Measurements from ENCODE around the gene TRIM49D2.
"Not testable (repeated sequence)": the region's sequence is repeated elsewhere in the genome, so short reads cannot be mapped to it uniquely, and the experiment has no call there.

DNA sequence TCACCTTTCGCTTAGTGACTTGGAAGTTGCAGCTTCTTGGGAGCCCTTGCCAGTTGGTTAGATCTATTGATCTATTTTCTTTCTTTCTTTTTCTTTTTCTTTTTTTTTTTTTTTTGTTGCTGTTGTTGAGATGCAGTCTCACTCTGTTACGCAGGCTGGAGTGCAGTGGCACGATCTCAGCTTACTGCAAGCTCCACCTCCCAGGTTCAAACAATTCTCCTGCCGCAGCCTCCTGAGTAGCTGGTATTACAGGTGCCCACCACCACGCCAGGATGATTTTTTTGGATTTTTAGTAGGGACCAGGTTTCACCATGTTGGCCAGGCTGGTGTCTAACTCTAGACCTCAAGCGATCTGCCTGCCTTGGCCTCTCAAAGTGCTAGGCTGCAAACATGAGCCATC is 46.4 kb upstream of the TRIM49D2 start:
- TF ChIP-seq POLR2A (IDR thresholded peaks at IDR 0.05; ENCODE audit: low read depth); CTCF (IDR thresholded peaks at IDR 0.05); EP300 (IDR thresholded peaks at IDR 0.05); POLR2AphosphoS5 (IDR thresholded peaks at IDR 0.05): not testable (repeated sequence)
